Stimulated activated CD4-positive, alpha-beta T cell treated with anti-CD3 and anti-CD28 coated beads, Interleukin-15, amount 100 ng/mL, for 48 hours (primary cell): ENCODE measurements around the gene IQCK.

ENCODE experiments used
- DNase-seq, 2 donors: peaks; one replicate each; pipeline ENCODE4 v3.0.0-alpha.2; 2020; ENCODE audit warnings: low read depth in 2 of 2

IQCK gene

DNA sequence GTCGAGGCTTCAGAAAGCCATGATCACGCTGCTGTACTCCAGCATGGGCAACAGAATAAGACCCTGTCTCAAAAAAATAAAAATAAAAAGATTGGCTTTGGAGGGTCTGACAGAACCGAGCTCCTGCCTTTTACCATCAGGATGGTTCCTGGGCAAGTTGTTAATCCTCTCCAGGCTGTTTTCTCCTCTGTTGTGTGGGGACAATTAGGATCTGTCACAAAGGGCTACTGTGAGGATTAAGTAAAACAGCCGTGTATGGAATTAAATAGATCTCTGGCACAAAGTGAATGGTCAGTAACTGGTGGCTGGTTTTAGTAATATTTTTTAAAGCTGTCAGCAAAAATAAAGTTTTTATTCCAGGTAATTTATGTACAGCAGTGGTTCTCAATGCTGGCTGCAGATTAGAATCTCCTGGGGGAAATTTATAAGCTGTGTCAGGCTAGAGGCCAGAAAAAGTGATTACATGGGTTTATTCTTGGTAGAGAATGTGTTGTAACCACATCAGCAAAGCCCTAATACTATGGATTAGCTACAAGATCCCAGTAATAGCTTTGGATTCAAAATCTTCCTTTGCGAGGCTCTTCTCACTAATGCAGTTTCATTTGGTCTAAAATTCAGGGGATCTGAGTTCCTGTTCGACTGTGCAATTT lies 119.4 kb downstream of the IQCK start:
- DNase-seq, result no peak

DNA sequence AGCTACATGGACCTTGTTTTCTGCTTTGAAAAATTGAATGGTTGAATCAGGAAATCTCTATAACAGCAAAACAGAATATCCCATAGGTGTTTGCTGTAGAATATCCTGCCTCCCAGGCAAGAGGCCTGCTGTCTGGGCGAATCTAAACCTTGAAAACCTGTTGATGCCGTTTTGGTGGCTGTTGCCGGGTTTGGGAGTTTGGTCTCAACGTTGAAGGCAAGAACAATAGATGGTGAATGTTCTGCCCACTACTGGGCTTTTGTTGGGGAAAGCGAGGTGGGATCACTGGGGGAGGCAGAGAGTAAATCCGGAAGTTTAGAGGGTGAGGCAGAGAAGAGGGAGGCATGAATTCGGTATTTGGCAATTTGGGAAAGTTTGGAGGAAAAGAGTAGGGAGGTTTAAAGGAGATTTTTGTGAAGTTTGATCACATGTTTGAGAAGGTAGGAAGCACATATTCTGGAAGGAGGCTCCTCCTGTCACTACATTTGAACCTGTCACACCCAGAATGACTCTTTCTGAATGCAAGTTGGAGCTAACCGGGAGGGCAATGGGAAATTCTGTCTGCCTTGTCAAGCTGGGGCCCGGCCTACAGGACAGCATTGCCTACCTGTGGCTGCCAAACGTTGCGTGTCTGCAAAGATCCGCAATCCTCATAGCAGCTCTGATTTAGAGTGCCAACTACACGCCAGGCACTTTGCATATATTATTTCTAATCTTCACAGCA lies 120.1 kb downstream of the IQCK start:
- DNase-seq, result no peak

- no peak for DNase-seq
These were observed 122.5 kb downstream of the IQCK start for GRCh38 chr16:19840524-19841110.

- no peak for DNase-seq
These were observed 123.1 kb downstream of the IQCK start for GRCh38 chr16:19841184-19841583.

- no peak for DNase-seq
These were observed 124.5 kb downstream of the IQCK start for GRCh38 chr16:19842426-19843157.

- no peak for DNase-seq
These were observed 125.3 kb downstream of the IQCK start for GRCh38 chr16:19843371-19843770.

DNA sequence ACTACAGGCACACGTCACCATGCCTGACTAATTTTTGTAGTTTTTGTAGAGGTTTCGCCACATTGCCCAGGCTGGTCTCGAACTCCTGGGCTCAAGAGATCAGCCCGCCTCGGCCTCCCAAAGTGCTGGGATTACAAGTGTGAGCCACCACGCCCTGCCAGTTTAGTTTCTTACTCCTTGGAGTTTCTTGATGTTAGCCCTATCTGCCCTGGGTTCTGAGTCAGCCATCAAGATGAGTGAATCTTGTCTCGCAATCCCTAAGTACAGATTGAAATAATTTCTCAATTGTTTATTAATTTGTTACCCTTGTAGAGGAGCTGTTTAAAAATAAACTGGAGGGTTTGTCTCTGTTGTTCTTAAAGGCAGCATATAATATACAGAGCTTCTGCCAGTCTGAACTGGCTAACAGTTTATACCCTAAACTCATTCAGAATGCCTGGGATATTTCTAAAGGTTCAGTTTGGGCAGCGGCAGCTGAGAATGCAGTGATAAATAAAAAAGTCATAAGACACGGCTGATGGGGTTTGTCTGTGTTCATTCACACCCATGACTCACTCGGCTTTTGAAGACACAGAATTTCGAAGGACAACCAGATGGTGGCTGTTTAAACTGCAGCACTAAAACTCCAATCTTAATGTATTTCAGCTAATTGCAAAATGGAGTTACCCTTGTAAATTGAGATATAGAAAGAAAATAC lies 127.0 kb downstream of the IQCK start:
- DNase-seq, result no peak

- DNase-seq, result no peak
These were observed 128.4 kb downstream of the IQCK start for GRCh38 chr16:19846436-19846835.

- no peak for DNase-seq
These were observed 130.7 kb downstream of the IQCK start for GRCh38 chr16:19848756-19849155.

DNA sequence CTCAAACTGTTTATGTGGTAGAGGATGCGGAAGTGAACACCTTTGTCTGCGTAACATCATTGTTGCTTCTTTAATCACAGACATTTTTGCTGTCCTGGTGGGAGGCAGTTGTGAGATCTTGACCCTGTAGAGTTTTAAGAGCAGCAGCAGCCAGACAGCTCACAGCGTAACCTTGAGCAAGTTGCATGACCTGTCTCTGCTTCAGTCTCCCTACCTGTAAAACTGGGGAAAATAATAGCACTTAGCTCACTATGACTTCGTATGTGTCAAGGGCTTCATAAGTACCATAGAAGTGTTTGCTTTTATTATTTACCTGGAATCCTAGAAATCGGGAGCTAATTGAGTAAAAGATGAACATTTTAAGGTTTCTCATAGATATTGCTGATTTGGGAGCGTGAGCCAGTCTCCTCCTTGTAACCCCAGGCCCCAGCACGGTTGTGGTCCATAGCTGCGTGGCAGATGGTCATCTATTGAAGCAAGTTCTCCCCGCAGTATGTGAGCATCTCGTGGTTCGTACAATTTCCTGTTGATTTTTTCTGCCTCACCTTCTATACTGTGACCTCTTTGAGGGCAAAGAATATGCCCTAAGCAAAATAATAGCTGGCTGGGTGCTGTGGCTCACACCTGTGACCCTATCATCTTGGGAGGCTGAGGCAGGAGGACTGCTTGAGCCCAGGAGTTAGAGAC lies 132.2 kb downstream of the IQCK start:
- no peak for DNase-seq

GRCh38 chr16:19851476-19851875 lies 133.4 kb downstream of the IQCK start:
- DNase-seq, result no peak

- no peak for DNase-seq
These were observed 135.2 kb downstream of the IQCK start for GRCh38 chr16:19853132-19853741.

DNA sequence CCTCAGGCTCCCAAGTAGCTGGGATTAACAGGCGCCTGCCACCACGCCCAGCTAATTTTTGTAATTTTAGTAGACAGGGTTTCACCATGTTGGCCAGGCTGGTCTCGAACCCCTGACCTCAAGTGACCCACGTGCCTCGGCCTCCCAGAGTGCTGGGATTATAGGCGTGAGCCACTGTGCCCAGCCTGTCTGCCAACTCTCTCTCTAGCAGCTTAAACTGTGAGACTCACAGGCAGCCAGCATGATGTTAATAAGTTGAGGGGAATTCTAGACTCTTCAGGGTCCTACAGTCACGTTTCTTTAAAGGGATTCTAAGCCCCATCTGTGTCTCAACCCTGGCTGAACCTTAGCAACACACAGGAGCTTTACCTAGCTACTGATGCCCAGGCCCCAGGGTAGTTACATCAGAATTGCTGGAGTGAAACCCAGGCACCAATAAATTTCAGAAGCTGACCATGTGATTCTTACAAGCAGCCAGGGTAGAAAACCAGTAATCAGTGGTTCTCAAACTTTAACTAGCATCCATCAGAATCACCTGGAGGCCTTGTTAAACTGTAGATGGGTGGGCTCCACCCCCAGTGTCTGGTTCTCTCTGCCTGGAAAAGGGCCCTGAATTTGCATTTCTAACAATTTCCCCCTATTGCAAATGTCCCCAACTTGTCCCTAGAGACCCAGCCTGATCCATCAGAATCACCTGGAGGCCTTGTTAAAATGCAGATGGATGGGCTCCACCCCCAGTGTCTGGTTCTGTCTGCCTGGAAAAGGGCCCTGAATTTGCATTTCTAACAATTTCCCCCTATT lies 135.9 kb downstream of the IQCK start:
- DNase-seq, result no peak

GRCh38 chr16:19854543-19854876 lies 136.4 kb downstream of the IQCK start:
- DNase-seq, result no peak

- no peak for DNase-seq
These were observed 138.0 kb downstream of the IQCK start for GRCh38 chr16:19856120-19856519.

GRCh38 chr16:19857593-19858339 lies 139.7 kb downstream of the IQCK start:
- no peak for DNase-seq

GRCh38 chr16:19858340-19859018 lies 140.4 kb downstream of the IQCK start:
- no peak for DNase-seq

DNA sequence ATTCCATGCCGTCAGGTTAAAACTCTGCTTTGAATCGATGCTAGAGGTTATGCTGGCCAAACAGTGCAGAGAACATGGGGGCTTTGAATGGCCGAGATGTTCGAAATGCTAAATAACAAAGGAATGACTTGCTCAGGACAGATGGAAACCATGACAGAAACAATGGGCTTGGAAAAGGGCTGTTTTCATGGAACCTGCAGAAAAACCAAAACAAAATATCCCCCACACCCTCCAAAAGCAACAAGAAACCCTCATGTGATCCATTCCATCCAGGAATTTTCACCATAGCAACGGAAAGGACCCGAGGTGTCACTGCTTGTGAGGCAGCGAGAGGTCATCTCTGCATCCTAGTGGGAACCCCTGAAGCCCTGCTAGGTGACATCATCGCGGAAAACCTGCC lies 141.1 kb downstream of the IQCK start:
- DNase-seq, result no peak

DNA sequence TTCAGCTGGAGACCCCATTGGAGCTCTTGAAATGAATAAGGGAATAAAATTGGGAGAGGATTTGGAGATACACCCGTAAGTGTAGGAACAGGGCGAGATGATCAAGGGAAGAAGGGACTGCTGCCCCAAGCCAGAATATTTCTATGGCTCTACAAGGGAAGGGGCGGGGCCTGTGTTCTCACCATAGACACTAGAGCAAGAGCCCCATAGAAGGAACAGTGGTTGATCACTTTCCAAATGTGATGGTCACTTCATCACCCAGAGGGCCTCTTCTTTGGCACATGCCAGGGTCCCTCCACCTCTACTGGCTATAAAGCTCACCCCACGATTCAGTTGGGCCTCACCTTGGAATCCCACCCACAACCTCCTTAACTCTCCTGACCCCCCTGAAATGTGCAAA lies 141.5 kb downstream of the IQCK start:
- no peak for DNase-seq
